Smooth muscle cell of the umbilical artery (primary cell): ENCODE measurements around the gene IRAK4. TPM values are rescaled to one million over a fixed set of nuclear protein-coding genes. Genes with fewer than 3 reads are reported as not detected.

ENCODE experiments used
- total RNA-seq: library from RNA; depleted of rRNA; stranded (reverse); fragments of >200 nt; gene quantifications from 2 replicates; pipeline ENCODE4 v1.2.3, GENCODE V29; 2014

The IRAK4 gene
- 25.8 and 37.4 TPM in 2 replicates for total RNA-seq

DNA sequence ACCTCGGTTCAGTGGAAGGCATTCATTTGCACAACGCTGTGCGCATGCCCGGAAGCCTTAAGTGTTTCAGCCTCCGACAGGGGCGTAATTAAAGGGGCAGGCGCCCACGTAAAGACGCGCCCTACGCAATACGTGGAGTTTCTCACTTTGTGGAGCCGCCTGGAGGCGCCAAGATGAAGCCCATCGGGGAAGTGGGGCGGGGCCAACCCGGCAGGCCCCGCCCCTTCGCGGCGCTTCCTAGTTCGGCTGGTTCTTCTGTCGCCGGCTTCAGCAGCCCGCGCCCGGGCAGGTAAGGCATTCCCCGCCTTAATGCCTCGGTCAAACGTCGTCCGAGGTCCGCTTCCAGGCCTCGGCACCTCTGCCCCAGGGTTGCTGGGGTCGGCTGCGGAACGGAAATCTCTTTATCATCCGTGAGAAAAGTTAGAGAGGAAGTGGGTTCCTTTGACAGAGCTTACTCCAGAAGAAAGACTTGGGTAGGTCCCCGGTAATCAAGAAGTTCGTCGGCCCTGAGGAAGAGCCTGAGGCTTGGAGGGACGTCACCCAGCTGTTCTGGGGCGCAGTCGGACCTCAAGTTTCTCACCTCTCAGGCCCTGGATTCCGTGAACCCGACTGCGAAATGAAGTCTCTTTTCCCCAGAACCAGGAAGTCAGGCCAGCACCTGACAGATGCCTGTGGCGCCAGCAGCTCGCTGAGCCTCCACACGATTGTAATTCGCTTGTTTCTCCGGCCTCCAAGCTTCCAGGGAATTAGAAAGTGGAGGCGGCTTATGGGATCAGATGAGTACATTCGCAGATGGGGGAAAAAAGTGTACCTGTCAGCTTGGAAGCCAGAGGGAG, at the start of gene IRAK4, which contains the start of gene PUS7L:
Gene IRAK4 (plus strand): TSS at position 224 of the 836 bp plus-strand sequence. CDS start 9,161 bp downstream, outside the sequence.
Gene PUS7L (minus strand): TSS at position 63 of the 836 bp plus-strand sequence. CDS start 3,545 bp downstream, outside the sequence.

DNA sequence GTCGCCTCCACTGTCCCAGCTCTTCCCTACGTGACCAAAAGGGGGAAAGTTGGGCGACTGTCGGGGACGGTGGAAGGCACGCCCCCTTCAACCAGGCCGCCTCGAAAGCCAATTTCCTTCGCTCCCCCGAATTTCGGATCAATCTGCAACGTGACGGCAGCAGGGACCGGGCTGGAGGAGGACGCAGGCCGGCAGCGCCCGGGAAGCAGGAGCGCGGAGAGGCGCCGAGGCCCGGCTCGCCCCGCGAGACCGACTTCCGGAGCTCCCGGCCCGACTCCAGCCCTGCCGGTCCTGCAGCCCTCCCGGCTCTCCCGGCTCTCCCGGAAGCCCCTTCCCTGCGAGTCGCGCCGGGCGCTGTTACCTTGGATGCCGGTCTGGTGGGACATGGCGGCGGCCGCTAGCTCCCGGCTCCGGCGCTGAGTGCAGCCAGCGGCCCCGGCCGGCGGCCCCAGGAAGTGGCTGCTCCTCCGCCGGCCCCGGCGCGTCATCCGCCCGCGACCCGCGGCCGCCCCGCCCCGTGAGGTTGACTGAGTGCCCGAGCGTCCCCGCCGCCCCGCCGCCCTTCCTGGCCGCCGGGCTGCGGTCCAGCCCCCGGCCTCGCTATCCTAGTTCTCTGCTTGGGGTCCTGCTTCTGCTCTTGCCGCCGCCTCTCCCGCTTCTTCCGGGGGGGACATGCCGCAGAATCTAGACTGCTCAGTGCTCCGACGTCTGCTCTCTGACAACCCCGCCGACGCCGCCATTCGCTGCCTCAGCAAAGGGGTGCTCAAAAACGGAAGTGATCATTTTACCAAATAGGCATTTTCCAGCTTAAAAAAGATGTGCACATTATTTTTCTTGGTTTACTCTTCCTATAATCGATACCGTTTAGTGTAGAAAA, 47.3 kb downstream of the IRAK4 start, which contains the start of gene TWF1:
Gene TWF1 (minus strand): TSS at position 458 of the 877 bp plus-strand sequence. CDS start 72 bp downstream, at position 386.

GRCh38 chr12:43835656-43836474, 77.1 kb downstream of the IRAK4 start, which contains the start of gene TMEM117:
Gene TMEM117, plus strand, starts transcription at chr12:43836081.

Other genes with a start within 250 kb of the IRAK4 start
- under 0.01 and 0.14 TPM in 2 replicates for gene ADAMTS20, start 206.7 kb upstream of the IRAK4 start, total RNA-seq
- 25.5 and 64.5 TPM in 2 replicates for gene PUS7L, start 161 bp upstream of the IRAK4 start, total RNA-seq
- 164 and 207 TPM in 2 replicates for gene TWF1, start 47.4 kb downstream of the IRAK4 start, total RNA-seq
- 14.3 and 23.2 TPM in 2 replicates for gene TMEM117, start 77.1 kb downstream of the IRAK4 start, total RNA-seq